HepG2 (cell line): ENCODE results near the gene WDR18. TPM values are rescaled to one million over a fixed set of nuclear protein-coding genes. Genes with fewer than 3 reads are reported as not detected.

Experiments used
- BCL6 ChIP-seq: IDR thresholded peaks from 2 replicates; pipeline ENCODE4 v1.6.1; 2016; ENCODE audit warnings: missing genetic modification reagents, missing compliant biosample characterization
- CENPT ChIP-seq: sonication (generic); formaldehyde crosslinking; IDR thresholded peaks from 2 replicates; pipeline ENCODE4 v1.8.0; 2022; ENCODE audit warnings: low read depth, mild to moderate bottlenecking, moderate library complexity, missing genetic modification reagents
- ELF4 ChIP-seq: sonication (generic); formaldehyde crosslinking; IDR thresholded peaks from 2 replicates; pipeline ENCODE4 v1.5.0; 2020; ENCODE audit warnings: missing genetic modification reagents, mild to moderate bottlenecking, moderate library complexity, borderline replicate concordance
- MAZ ChIP-seq, 2 experiments: sonication (generic) in 1 of 2; formaldehyde crosslinking in 1 of 2; IDR thresholded peaks; 2 replicates each; pipeline versions ENCODE4 v1.5.0 to v1.6.1; 2012 to 2020; ENCODE audit warnings: low read depth in 2 of 2, mild to moderate bottlenecking in 2 of 2, borderline replicate concordance in 1 of 2, improper control_type of control experiment in 1 of 2, low read length in 1 of 2, missing genetic modification reagents in 1 of 2, moderate library complexity in 1 of 2
- NFE2L1 ChIP-seq: sonication (generic); formaldehyde crosslinking; IDR thresholded peaks from 2 replicates; pipeline ENCODE4 v1.4.0; 2020; ENCODE audit warnings: missing genetic modification reagents, mild to moderate bottlenecking, borderline replicate concordance
- NFKB2 ChIP-seq: sonication (generic); formaldehyde crosslinking; IDR thresholded peaks from 2 replicates; pipeline ENCODE4 v1.4.0; 2020; ENCODE audit warnings: missing genetic modification reagents, borderline replicate concordance
- POLR2G ChIP-seq: fragments of 200-400 bp; formaldehyde crosslinking; IDR thresholded peaks from 2 replicates; pipeline ENCODE4 v1.6.1; 2018; ENCODE audit warnings: mild to moderate bottlenecking, low read depth, low read length, moderate library complexity
- SAP130 ChIP-seq: IDR thresholded peaks from 2 replicates; pipeline ENCODE4 v1.6.1; 2016; ENCODE audit warnings: low read depth
- SPEN ChIP-seq: sonication (generic); formaldehyde crosslinking; IDR thresholded peaks from 2 replicates; pipeline ENCODE4 v1.5.1; 2020; ENCODE audit warnings: low read depth, mild to moderate bottlenecking, missing genetic modification reagents
- THAP11 ChIP-seq: IDR thresholded peaks from 2 replicates; pipeline ENCODE4 v1.6.1; 2016; ENCODE audit warnings: missing biosample characterization, missing genetic modification reagents
- TOPORS ChIP-seq: sonication (generic); formaldehyde crosslinking; IDR thresholded peaks from 2 replicates; pipeline ENCODE4 v1.8.0; 2023; ENCODE audit warnings: mild to moderate bottlenecking, missing genetic modification reagents
- XBP1 ChIP-seq: sonication (generic); formaldehyde crosslinking; IDR thresholded peaks from 2 replicates; pipeline ENCODE4 v1.5.0; 2020; ENCODE audit warnings: missing genetic modification reagents
- ZNF547 ChIP-seq: sonication (generic); formaldehyde crosslinking; IDR thresholded peaks from 2 replicates; pipeline ENCODE4 v1.5.1; 2020; ENCODE audit warnings: mild to moderate bottlenecking, missing genetic modification reagents
- ZNF605 ChIP-seq: sonication (generic); formaldehyde crosslinking; IDR thresholded peaks from 2 replicates; pipeline ENCODE4 v1.8.0; 2022; ENCODE audit warnings: mild to moderate bottlenecking, missing genetic modification reagents
- ZNF776 ChIP-seq: sonication (generic); formaldehyde crosslinking; IDR thresholded peaks from 2 replicates; pipeline ENCODE4 v1.4.0; 2020; ENCODE audit warnings: mild to moderate bottlenecking, missing genetic modification reagents
- ZSCAN22 ChIP-seq: sonication (generic); formaldehyde crosslinking; IDR thresholded peaks from 2 replicates; pipeline ENCODE4 v1.4.0; 2020; ENCODE audit warnings: mild to moderate bottlenecking, missing genetic modification reagents
- polyA plus RNA-seq, 8 experiments: library from polyadenylated mRNA; depleted of rRNA in 3 of 8; stranded (reverse) in 7 of 8; unstranded in 1 of 8; fragments of >200 nt; fragmentation: Illumina TruSeq in 4 of 8; extraction: Trizol in 4 of 8; gene quantifications; 2 replicates each; pipeline versions ENCODE4 v1.2.1 to v1.2.3, GENCODE V29; 2011 to 2016; ENCODE audit warnings: low read depth in 4 of 8, missing spikeins in 1 of 8, mixed read lengths in 1 of 8; ENCODE audit not compliant: insufficient read depth in 1 of 8
- total RNA-seq, 5 experiments: library from RNA; depleted of rRNA; stranded (reverse); fragments of >200 nt; fragmentation: Illumina TruSeq; extraction: Trizol; gene quantifications; 2 replicates each; pipeline ENCODE4 v1.2.3, GENCODE V29; 2016; ENCODE audit warnings: low read depth in 1 of 5
- TF ChIP-seq, protein P1 (sequence below): sonication (generic); formaldehyde crosslinking; IDR thresholded peaks from 2 replicates; pipeline ENCODE4 v1.9.0; 2021; ENCODE audit warnings: missing genetic modification reagents, borderline replicate concordance
- TF ChIP-seq, protein P2 (sequence below): sonication (generic); formaldehyde crosslinking; IDR thresholded peaks from 2 replicates; pipeline ENCODE4 v1.5.1; 2020; ENCODE audit warnings: missing genetic modification reagents, mild to moderate bottlenecking, borderline replicate concordance
- TF ChIP-seq, protein P3 (sequence below): IDR thresholded peaks from 2 replicates; pipeline ENCODE4 v1.6.1; 2018; ENCODE audit warnings: missing genetic modification reagents, mild to moderate bottlenecking, missing compliant biosample characterization
- TF ChIP-seq, protein P4 (sequence below): sonication (generic); formaldehyde crosslinking; IDR thresholded peaks from 2 replicates; pipeline ENCODE4 v1.5.0; 2020; ENCODE audit warnings: missing genetic modification reagents
- TF ChIP-seq, protein P5 (sequence below): sonication (generic); formaldehyde crosslinking; IDR thresholded peaks from 2 replicates; pipeline ENCODE4 v1.5.0; 2020; ENCODE audit warnings: mild to moderate bottlenecking, missing genetic modification reagents
- TF ChIP-seq, protein P6 (sequence below): sonication (generic); formaldehyde crosslinking; IDR thresholded peaks from 2 replicates; pipeline ENCODE4 v1.8.1; 2022; ENCODE audit warnings: mild to moderate bottlenecking, missing genetic modification reagents

Gene WDR18
- total and polyA plus RNA-seq, 2 of the 13 experiments (the other 11 are each of a cell fraction or from before 2014, with no cell fraction given) = 36.4 to 47.6 TPM

DNA sequence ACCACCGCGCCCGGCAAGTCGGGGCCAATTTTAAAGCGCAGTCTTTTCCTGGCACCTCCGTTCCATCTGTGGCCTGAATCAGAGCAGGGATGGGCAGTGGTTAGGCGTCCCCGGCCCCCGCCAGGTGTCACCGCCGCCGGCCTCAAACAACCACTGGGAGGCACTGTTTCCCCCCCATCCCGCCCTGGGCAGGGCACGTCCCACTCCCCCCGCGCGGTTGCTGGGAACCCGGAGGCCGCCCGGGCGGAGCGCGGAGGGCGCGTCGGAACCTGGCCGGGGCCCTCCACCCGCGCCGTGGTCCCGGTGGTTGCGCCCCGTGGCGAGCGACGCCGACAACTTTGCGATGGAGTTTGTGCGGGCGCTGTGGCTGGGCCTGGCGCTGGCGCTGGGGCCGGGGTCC lies 15.9 kb downstream of the WDR18 start, which contains the start of gene GRIN3B (continued):
- peak; percentile 73; the same call in 1 of the 2 replicates for TF ChIP-seq MAZ (IDR thresholded peaks at IDR 0.05; ENCODE audit: borderline replicate concordance, low read depth, low read length)
- peak; percentile 66; the same call in 1 of the 2 replicates for TF ChIP-seq MAZ (CRISPR knock-in tag; IDR thresholded peaks at IDR 0.05; ENCODE audit: low read depth)
- TF ChIP-seq, protein P1, sequence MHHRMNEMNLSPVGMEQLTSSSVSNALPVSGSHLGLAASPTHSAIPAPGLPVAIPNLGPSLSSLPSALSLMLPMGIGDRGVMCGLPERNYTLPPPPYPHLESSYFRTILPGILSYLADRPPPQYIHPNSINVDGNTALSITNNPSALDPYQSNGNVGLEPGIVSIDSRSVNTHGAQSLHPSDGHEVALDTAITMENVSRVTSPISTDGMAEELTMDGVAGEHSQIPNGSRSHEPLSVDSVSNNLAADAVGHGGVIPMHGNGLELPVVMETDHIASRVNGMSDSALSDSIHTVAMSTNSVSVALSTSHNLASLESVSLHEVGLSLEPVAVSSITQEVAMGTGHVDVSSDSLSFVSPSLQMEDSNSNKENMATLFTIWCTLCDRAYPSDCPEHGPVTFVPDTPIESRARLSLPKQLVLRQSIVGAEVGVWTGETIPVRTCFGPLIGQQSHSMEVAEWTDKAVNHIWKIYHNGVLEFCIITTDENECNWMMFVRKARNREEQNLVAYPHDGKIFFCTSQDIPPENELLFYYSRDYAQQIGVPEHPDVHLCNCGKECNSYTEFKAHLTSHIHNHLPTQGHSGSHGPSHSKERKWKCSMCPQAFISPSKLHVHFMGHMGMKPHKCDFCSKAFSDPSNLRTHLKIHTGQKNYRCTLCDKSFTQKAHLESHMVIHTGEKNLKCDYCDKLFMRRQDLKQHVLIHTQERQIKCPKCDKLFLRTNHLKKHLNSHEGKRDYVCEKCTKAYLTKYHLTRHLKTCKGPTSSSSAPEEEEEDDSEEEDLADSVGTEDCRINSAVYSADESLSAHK = no peak
- TF ChIP-seq POLR2G = no peak
- TF ChIP-seq, protein P2, sequence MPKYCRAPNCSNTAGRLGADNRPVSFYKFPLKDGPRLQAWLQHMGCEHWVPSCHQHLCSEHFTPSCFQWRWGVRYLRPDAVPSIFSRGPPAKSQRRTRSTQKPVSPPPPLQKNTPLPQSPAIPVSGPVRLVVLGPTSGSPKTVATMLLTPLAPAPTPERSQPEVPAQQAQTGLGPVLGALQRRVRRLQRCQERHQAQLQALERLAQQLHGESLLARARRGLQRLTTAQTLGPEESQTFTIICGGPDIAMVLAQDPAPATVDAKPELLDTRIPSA (CRISPR knock-in tag) = no peak
- no peak for TF ChIP-seq NFE2L1 (CRISPR knock-in tag)
- TF ChIP-seq, protein P3, sequence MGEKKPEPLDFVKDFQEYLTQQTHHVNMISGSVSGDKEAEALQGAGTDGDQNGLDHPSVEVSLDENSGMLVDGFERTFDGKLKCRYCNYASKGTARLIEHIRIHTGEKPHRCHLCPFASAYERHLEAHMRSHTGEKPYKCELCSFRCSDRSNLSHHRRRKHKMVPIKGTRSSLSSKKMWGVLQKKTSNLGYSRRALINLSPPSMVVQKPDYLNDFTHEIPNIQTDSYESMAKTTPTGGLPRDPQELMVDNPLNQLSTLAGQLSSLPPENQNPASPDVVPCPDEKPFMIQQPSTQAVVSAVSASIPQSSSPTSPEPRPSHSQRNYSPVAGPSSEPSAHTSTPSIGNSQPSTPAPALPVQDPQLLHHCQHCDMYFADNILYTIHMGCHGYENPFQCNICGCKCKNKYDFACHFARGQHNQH (CRISPR knock-in tag) = no peak
- peak; percentile 42 for TF ChIP-seq SAP130
- no peak for TF ChIP-seq XBP1 (CRISPR knock-in tag)
- no peak for TF ChIP-seq TOPORS (CRISPR knock-in tag)
- no peak for TF ChIP-seq ZNF776
- TF ChIP-seq, protein P4, sequence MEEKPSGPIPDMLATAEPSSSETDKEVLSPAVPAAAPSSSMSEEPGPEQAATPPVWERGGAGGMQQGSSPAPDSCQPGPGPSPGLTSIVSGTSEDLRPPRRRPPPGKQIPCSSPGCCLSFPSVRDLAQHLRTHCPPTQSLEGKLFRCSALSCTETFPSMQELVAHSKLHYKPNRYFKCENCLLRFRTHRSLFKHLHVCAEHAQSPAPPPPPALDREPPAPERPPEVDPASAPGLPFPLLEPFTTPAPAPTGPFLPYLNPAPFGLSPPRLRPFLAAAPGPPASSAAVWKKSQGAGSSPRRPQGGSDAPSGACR = 0 out of 2 replicates have a peak, but pooled peaks have one; percentile 39
- TF ChIP-seq ZNF547 (CRISPR knock-in tag) = no peak
- TF ChIP-seq, protein P5, sequence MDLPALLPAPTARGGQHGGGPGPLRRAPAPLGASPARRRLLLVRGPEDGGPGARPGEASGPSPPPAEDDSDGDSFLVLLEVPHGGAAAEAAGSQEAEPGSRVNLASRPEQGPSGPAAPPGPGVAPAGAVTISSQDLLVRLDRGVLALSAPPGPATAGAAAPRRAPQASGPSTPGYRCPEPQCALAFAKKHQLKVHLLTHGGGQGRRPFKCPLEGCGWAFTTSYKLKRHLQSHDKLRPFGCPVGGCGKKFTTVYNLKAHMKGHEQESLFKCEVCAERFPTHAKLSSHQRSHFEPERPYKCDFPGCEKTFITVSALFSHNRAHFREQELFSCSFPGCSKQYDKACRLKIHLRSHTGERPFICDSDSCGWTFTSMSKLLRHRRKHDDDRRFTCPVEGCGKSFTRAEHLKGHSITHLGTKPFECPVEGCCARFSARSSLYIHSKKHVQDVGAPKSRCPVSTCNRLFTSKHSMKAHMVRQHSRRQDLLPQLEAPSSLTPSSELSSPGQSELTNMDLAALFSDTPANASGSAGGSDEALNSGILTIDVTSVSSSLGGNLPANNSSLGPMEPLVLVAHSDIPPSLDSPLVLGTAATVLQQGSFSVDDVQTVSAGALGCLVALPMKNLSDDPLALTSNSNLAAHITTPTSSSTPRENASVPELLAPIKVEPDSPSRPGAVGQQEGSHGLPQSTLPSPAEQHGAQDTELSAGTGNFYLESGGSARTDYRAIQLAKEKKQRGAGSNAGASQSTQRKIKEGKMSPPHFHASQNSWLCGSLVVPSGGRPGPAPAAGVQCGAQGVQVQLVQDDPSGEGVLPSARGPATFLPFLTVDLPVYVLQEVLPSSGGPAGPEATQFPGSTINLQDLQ (CRISPR knock-in tag) = no peak
- TF ChIP-seq SPEN = no peak
- TF ChIP-seq ZSCAN22 (CRISPR knock-in tag) = no peak
- TF ChIP-seq NFKB2 = no peak
- no peak for TF ChIP-seq BCL6 (CRISPR knock-in tag)
- no peak for TF ChIP-seq CENPT (CRISPR knock-in tag)
- TF ChIP-seq ELF4 (CRISPR knock-in tag) = no peak
- TF ChIP-seq ZNF605 (CRISPR knock-in tag) = no peak
- TF ChIP-seq, protein P6, sequence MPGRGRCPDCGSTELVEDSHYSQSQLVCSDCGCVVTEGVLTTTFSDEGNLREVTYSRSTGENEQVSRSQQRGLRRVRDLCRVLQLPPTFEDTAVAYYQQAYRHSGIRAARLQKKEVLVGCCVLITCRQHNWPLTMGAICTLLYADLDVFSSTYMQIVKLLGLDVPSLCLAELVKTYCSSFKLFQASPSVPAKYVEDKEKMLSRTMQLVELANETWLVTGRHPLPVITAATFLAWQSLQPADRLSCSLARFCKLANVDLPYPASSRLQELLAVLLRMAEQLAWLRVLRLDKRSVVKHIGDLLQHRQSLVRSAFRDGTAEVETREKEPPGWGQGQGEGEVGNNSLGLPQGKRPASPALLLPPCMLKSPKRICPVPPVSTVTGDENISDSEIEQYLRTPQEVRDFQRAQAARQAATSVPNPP (CRISPR knock-in tag) = no peak
- 0 out of 2 replicates have a peak, but pooled peaks have one; percentile 21 for TF ChIP-seq THAP11 (CRISPR knock-in tag)
